Large intestine (tissue), 3 donors: Measurements from ENCODE around the gene DCLK1. TPM values are rescaled to one million over a fixed set of nuclear protein-coding genes. Genes with fewer than 3 reads are reported as not detected.

Experiments used
- DNase-seq, 2 donors: peaks; one replicate each; pipeline versions ENCODE4 v3.0.0 to v3.0.0-alpha.2; 2013
- H3K27ac ChIP-seq: one replicate; pipeline ENCODE4 v1.5.1; 2013; ENCODE audit warnings: low read length
- H3K27me3 ChIP-seq: 2 replicates; pipeline ENCODE4 v1.6.1; 2013; ENCODE audit warnings: low read length; ENCODE audit not compliant: control insufficient read depth, insufficient read depth
- H3K36me3 ChIP-seq: 2 replicates; pipeline ENCODE4 v1.6.1; 2013; ENCODE audit warnings: low read length; ENCODE audit not compliant: control insufficient read depth, insufficient read depth
- H3K4me1 ChIP-seq: one replicate; pipeline ENCODE4 v1.6.1; 2013; ENCODE audit warnings: low read length; ENCODE audit not compliant: control insufficient read depth, insufficient read depth
- H3K4me3 ChIP-seq: one replicate; pipeline ENCODE4 v1.5.1; 2013; ENCODE audit warnings: low read length
- H3K9me3 ChIP-seq: one replicate; pipeline ENCODE4 v1.6.1; 2013; ENCODE audit warnings: mild to moderate bottlenecking, low read depth, low read length, moderate library complexity; ENCODE audit not compliant: control insufficient read depth
- WGBS: methylation state at CpG from one replicate; pipeline ENCODE4 v1.1.5; 2013; ENCODE audit warnings: low lambda C conversion rate; ENCODE audit not compliant: insufficient coverage; 5-methylcytosine and 5-hydroxymethylcytosine counted together
- polyA plus RNA-seq: library from polyadenylated mRNA; unstranded; fragments of 120-200 nt; gene quantifications from one replicate; pipeline ENCODE4 v1.2.1, GENCODE V29; 2013

The DCLK1 gene
- polyA plus RNA-seq, 1 donor, result 12.2 TPM

GRCh38 chr13:36028359-36029025 is 102.7 kb downstream of the DCLK1 start:
- Histone ChIP-seq H3K4me1 (no peaks in the 10 kb centered on the region), H3K36me3 (no peaks in the 10 kb centered on the region), H3K27ac (no peak overlapping the region), H3K9me3 (no peaks in the 10 kb centered on the region), H3K4me3 (no peak overlapping the region), H3K27me3 (no peaks in the 10 kb centered on the region)
- no CpG with 5 or more reads among the region's 6 CpGs for WGBS
- DNase-seq, result no peak

- WGBS, result 100% methylated on average over 1 of the region's 2 CpGs
- Histone ChIP-seq H3K27me3 (no peaks in the 10 kb centered on the region), H3K36me3 (no peaks in the 10 kb centered on the region), H3K4me3 (no peak overlapping the region), H3K27ac (no peak overlapping the region), H3K4me1 (no peaks in the 10 kb centered on the region), H3K9me3 (no peaks in the 10 kb centered on the region)
- no peak for DNase-seq
These were observed 104.7 kb downstream of the DCLK1 start for GRCh38 chr13:36026531-36026930.

GRCh38 chr13:36014763-36015162 is 116.4 kb downstream of the DCLK1 start:
- Histone ChIP-seq H3K4me3 (no peak overlapping the region), H3K27me3 (no peaks in the 10 kb centered on the region), H3K9me3 (peaks cover 6% of the 10 kb centered on the region), H3K4me1 (no peaks in the 10 kb centered on the region), H3K27ac (no peak overlapping the region), H3K36me3 (no peaks in the 10 kb centered on the region)
- WGBS, result 93% methylated on average over 2 of the region's 3 CpGs
- no peak for DNase-seq

GRCh38 chr13:36006894-36007675 is 124.1 kb downstream of the DCLK1 start:
- H3K4me1 ChIP-seq, result no peaks in the 10 kb centered on the region
- no peak overlapping the region for H3K4me3 ChIP-seq
- H3K27me3 ChIP-seq, result no peaks in the 10 kb centered on the region
- 89% methylated on average over 3 of the region's 5 CpGs for WGBS
- no peak for DNase-seq
- H3K9me3 ChIP-seq, result no peaks in the 10 kb centered on the region
- H3K27ac ChIP-seq, result no peak overlapping the region
- H3K36me3 ChIP-seq, result no peaks in the 10 kb centered on the region

- 100% methylated on average over 1 of the region's 4 CpGs for WGBS
- H3K4me1 ChIP-seq, result no peaks in the 10 kb centered on the region
- DNase-seq, result no peak
- no peaks in the 10 kb centered on the region for H3K27me3 ChIP-seq
- H3K36me3 ChIP-seq, result no peaks in the 10 kb centered on the region
- H3K4me3 ChIP-seq, result no peak overlapping the region
- no peaks in the 10 kb centered on the region for H3K9me3 ChIP-seq
- H3K27ac ChIP-seq, result no peak overlapping the region
These were observed 124.8 kb downstream of the DCLK1 start for GRCh38 chr13:36006347-36006746.

- DNase-seq, result no peak
- H3K27me3 ChIP-seq, result no peaks in the 10 kb centered on the region
- 33% methylated on average over 1 of the region's 2 CpGs for WGBS
These were observed 129.6 kb downstream of the DCLK1 start for GRCh38 chr13:36001561-36001960.

GRCh38 chr13:36000028-36000427 is 131.2 kb downstream of the DCLK1 start:
- no CpG with 5 or more reads among the region's 2 CpGs for WGBS

More at GRCh38 chr13:36001561-36001960, 129.6 kb downstream of the DCLK1 start:
- H3K36me3 ChIP-seq, result no peaks in the 10 kb centered on the region
- H3K4me1 ChIP-seq, result no peaks in the 10 kb centered on the region
- H3K9me3 ChIP-seq, result no peaks in the 10 kb centered on the region
- no peak overlapping the region for H3K27ac ChIP-seq
- H3K4me3 ChIP-seq, result no peak overlapping the region

GRCh38 chr13:35996360-35996759 is 134.8 kb downstream of the DCLK1 start:
- no peaks in the 10 kb centered on the region for H3K4me1 ChIP-seq
- WGBS, result no CpG with 5 or more reads among the region's 3 CpGs
- DNase-seq, result no peak
- H3K27me3 ChIP-seq, result no peaks in the 10 kb centered on the region
- no peak overlapping the region for H3K4me3 ChIP-seq
- no peaks in the 10 kb centered on the region for H3K36me3 ChIP-seq
- H3K9me3 ChIP-seq, result no peaks in the 10 kb centered on the region
- no peak overlapping the region for H3K27ac ChIP-seq

More at GRCh38 chr13:36000028-36000427, 131.2 kb downstream of the DCLK1 start:
- no peaks in the 10 kb centered on the region for H3K4me1 ChIP-seq
- no peaks in the 10 kb centered on the region for H3K27me3 ChIP-seq
- H3K36me3 ChIP-seq, result no peaks in the 10 kb centered on the region
- H3K4me3 ChIP-seq, result no peak overlapping the region
- H3K9me3 ChIP-seq, result no peaks in the 10 kb centered on the region
- no peak for DNase-seq
- H3K27ac ChIP-seq, result no peak overlapping the region

GRCh38 chr13:35995136-35995535 is 136.0 kb downstream of the DCLK1 start:
- Histone ChIP-seq H3K9me3 (no peaks in the 10 kb centered on the region), H3K36me3 (no peaks in the 10 kb centered on the region), H3K4me3 (no peak overlapping the region), H3K27ac (no peak overlapping the region), H3K27me3 (no peaks in the 10 kb centered on the region), H3K4me1 (no peaks in the 10 kb centered on the region)
- 63% methylated on average over 2 of the region's 2 CpGs for WGBS
- no peak for DNase-seq

- WGBS, result 83% methylated on average over 1 of the region's 6 CpGs
- no peak overlapping the region for H3K27ac ChIP-seq
- H3K9me3 ChIP-seq, result no peaks in the 10 kb centered on the region
- no peaks in the 10 kb centered on the region for H3K36me3 ChIP-seq
- no peak overlapping the region for H3K4me3 ChIP-seq
- H3K27me3 ChIP-seq, result no peaks in the 10 kb centered on the region
- DNase-seq, result no peak
- no peaks in the 10 kb centered on the region for H3K4me1 ChIP-seq
These were observed 136.8 kb downstream of the DCLK1 start for GRCh38 chr13:35994131-35994966.
